Measurements from ENCODE around the gene LRPAP1.
"Not testable (repeated sequence)": the region's sequence is repeated elsewhere in the genome, so short reads cannot be mapped to it uniquely, and the experiment has no call there.

LRPAP1 gene

GRCh38 chr4:3459156-3459555 lies 73.1 kb downstream of the LRPAP1 start:
- not testable (repeated sequence) for H2AFZ ChIP-seq (ENCODE audit: low read depth, low read length); DNase-seq; H3K4ac ChIP-seq (ENCODE audit: low read depth in 1 of 2, low read length in 2 of 2); H3K4me2 ChIP-seq (ENCODE audit: low read length, poor library complexity, severe bottlenecking); H2BK12ac ChIP-seq (ENCODE audit: low read length in 2 of 2); H3K79me1 ChIP-seq (replicated peaks; ENCODE audit: low read length, poor library complexity, severe bottlenecking); H3K4me3 ChIP-seq (ENCODE audit: insufficient read depth in 1 of 2, low read depth in 1 of 2, low read length in 2 of 2); H2AK5ac ChIP-seq (ENCODE audit: low read length, severe bottlenecking); H3K9ac ChIP-seq (ENCODE audit: low read length); H2BK15ac ChIP-seq (ENCODE audit: low read depth, poor library complexity, severe bottlenecking); H3K14ac ChIP-seq (ENCODE audit: low read length in 2 of 2); H3K23ac ChIP-seq (ENCODE audit: low read length in 2 of 2); H4K8ac ChIP-seq (ENCODE audit: low read length); H2BK120ac ChIP-seq (ENCODE audit: low read depth, low read length); H3K36me3 ChIP-seq (ENCODE audit: control insufficient read depth in 1 of 2, insufficient read depth in 2 of 2, low read depth in 1 of 2, low read length in 2 of 2); H3K27ac ChIP-seq (ENCODE audit: low read length, poor library complexity, severe bottlenecking); H3K18ac ChIP-seq (ENCODE audit: low read depth in 1 of 2, low read length in 2 of 2); H2BK5ac ChIP-seq (ENCODE audit: low read depth, low read length, poor library complexity, severe bottlenecking); H4K91ac ChIP-seq (ENCODE audit: low read length)
- Histone ChIP-seq H3K27me3 (ENCODE audit: control insufficient read depth in 1 of 2, insufficient read depth in 1 of 2, low read length in 2 of 2) (peaks cover 36 to 42% of the 10 kb centered on the region in 2 experiments), H3K9me3 (ENCODE audit: control insufficient read depth, low read length) (peaks cover 18% of the 10 kb centered on the region), H3K4me1 (ENCODE audit: control insufficient read depth, insufficient read depth, low read depth, low read length) (peaks cover 14% of the 10 kb centered on the region)
- WGBS = 77% methylated on average over 5 of the region's 5 CpGs

DNA sequence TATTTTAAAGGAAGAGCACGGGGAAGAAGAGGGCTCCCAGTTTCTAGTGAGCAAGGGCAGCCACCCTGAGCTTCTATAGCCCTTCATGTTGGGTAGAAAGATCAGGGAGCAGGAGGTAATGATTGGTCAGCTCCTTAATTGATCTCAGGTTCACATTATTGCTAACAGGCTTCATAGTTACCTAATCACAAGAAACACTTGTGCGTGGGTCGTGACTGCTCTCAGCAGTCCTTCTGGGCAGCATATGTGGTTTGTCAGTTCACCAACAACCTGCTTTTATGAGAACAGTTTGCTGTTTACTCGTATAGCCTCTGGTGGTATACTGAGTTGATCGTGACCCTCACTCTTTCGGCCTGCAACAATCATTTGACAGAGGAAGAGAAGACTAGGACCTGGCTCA lies 73.9 kb downstream of the LRPAP1 start:
- H2BK5ac ChIP-seq (ENCODE audit: low read depth, low read length, poor library complexity, severe bottlenecking) = no peak overlapping the region
- no peak overlapping the region for H3K9ac ChIP-seq (ENCODE audit: low read length)
- no peak for DNase-seq
- H3K4me1 ChIP-seq (ENCODE audit: control insufficient read depth, insufficient read depth, low read depth, low read length) = peaks cover 12% of the 10 kb centered on the region
- peaks cover 24% of the 10 kb centered on the region for H3K9me3 ChIP-seq (ENCODE audit: control insufficient read depth, low read length)
- H3K36me3 ChIP-seq (ENCODE audit: control insufficient read depth in 1 of 2, insufficient read depth in 2 of 2, low read depth in 1 of 2, low read length in 2 of 2) = no peaks in the 10 kb centered on the region
- H3K27me3 ChIP-seq (ENCODE audit: control insufficient read depth in 1 of 2, insufficient read depth in 1 of 2, low read length in 2 of 2) = peaks cover 29 to 35% of the 10 kb centered on the region in 2 experiments
- no peak overlapping the region for H2AK5ac ChIP-seq (ENCODE audit: low read length, severe bottlenecking)
- H3K4me3 ChIP-seq (ENCODE audit: insufficient read depth in 1 of 2, low read depth in 1 of 2, low read length in 2 of 2) = no peak overlapping the region
- no peaks in the 10 kb centered on the region for H3K79me1 ChIP-seq (replicated peaks; ENCODE audit: low read length, poor library complexity, severe bottlenecking)
- no peak overlapping the region for H4K8ac ChIP-seq (ENCODE audit: low read length)
- H2BK120ac ChIP-seq (ENCODE audit: low read depth, low read length) = no peak overlapping the region
- no peak overlapping the region for H3K23ac ChIP-seq (ENCODE audit: low read length in 2 of 2)
- 83% methylated on average over 6 of the region's 6 CpGs for WGBS
- H3K14ac ChIP-seq (ENCODE audit: low read length in 2 of 2) = no peak overlapping the region
- no peak overlapping the region for H2BK12ac ChIP-seq (ENCODE audit: low read length in 2 of 2)
- H2AFZ ChIP-seq (ENCODE audit: low read depth, low read length) = no peak overlapping the region
- H2BK15ac ChIP-seq (ENCODE audit: low read depth, poor library complexity, severe bottlenecking) = no peak overlapping the region
- H4K91ac ChIP-seq (ENCODE audit: low read length) = no peak overlapping the region
- no peak overlapping the region for H3K4ac ChIP-seq (ENCODE audit: low read depth in 1 of 2, low read length in 2 of 2)
- no peak overlapping the region for H3K18ac ChIP-seq (ENCODE audit: low read depth in 1 of 2, low read length in 2 of 2)
- H3K4me2 ChIP-seq (ENCODE audit: low read length, poor library complexity, severe bottlenecking) = no peak overlapping the region
- H3K27ac ChIP-seq (ENCODE audit: low read length, poor library complexity, severe bottlenecking) = no peak overlapping the region

GRCh38 chr4:3455596-3455995 lies 76.6 kb downstream of the LRPAP1 start:
- not testable (repeated sequence) for H3K4me1 ChIP-seq (ENCODE audit: control insufficient read depth, insufficient read depth, low read depth, low read length); H3K14ac ChIP-seq (ENCODE audit: low read length in 2 of 2); H3K4me3 ChIP-seq (ENCODE audit: insufficient read depth in 1 of 2, low read depth in 1 of 2, low read length in 2 of 2); H2AFZ ChIP-seq (ENCODE audit: low read depth, low read length); H2BK120ac ChIP-seq (ENCODE audit: low read depth, low read length); H3K18ac ChIP-seq (ENCODE audit: low read depth in 1 of 2, low read length in 2 of 2); H3K79me1 ChIP-seq (replicated peaks; ENCODE audit: low read length, poor library complexity, severe bottlenecking); H3K9ac ChIP-seq (ENCODE audit: low read length); H2AK5ac ChIP-seq (ENCODE audit: low read length, severe bottlenecking); H3K4ac ChIP-seq (ENCODE audit: low read depth in 1 of 2, low read length in 2 of 2); DNase-seq; H3K23ac ChIP-seq (ENCODE audit: low read length in 2 of 2); H4K91ac ChIP-seq (ENCODE audit: low read length); H3K27ac ChIP-seq (ENCODE audit: low read length, poor library complexity, severe bottlenecking); H2BK12ac ChIP-seq (ENCODE audit: low read length in 2 of 2); H4K8ac ChIP-seq (ENCODE audit: low read length); H3K36me3 ChIP-seq (ENCODE audit: control insufficient read depth in 1 of 2, insufficient read depth in 2 of 2, low read depth in 1 of 2, low read length in 2 of 2); H3K4me2 ChIP-seq (ENCODE audit: low read length, poor library complexity, severe bottlenecking); H2BK5ac ChIP-seq (ENCODE audit: low read depth, low read length, poor library complexity, severe bottlenecking); H2BK15ac ChIP-seq (ENCODE audit: low read depth, poor library complexity, severe bottlenecking)
- Histone ChIP-seq H3K27me3 (ENCODE audit: control insufficient read depth in 1 of 2, insufficient read depth in 1 of 2, low read length in 2 of 2) (peaks cover 6 to 13% of the 10 kb centered on the region in 2 experiments), H3K9me3 (ENCODE audit: control insufficient read depth, low read length) (peaks cover 24% of the 10 kb centered on the region)
- WGBS = 93% methylated on average over 2 of the region's 3 CpGs

Measured in mesenchymal stem cell (in vitro differentiated cells and primary cell).